GM21528 (cell line): ENCODE measurements around the gene PPP1R9B.

ENCODE experiments used
- ATAC-seq: cut with Tn5 transposase; IDR thresholded peaks from one replicate; pipeline ENCODE4 v1.9.1; 2021; ENCODE audit warnings: mild to moderate bottlenecking, moderate library complexity; ENCODE audit not compliant: unreplicated experiment, low FRiP score

Gene PPP1R9B

GRCh38 chr17:50111673-50112655 is 38.5 kb downstream of the PPP1R9B start:
- ATAC-seq, result no peak

- no peak for ATAC-seq
Observed at GRCh38 chr17:50110591-50111349, 39.7 kb downstream of the PPP1R9B start.

- ATAC-seq, result no peak
Observed at GRCh38 chr17:50109785-50110184, 40.7 kb downstream of the PPP1R9B start.

- ATAC-seq, result no peak
Observed at GRCh38 chr17:50109207-50109606, 41.3 kb downstream of the PPP1R9B start.

GRCh38 chr17:50108556-50108955 is 41.9 kb downstream of the PPP1R9B start:
- ATAC-seq, result no peak

- no peak for ATAC-seq
Observed at GRCh38 chr17:50107790-50108414, 42.6 kb downstream of the PPP1R9B start.

- no peak for ATAC-seq
Observed at GRCh38 chr17:50106393-50107131, 43.9 kb downstream of the PPP1R9B start.

- no peak for ATAC-seq
Observed at GRCh38 chr17:50105811-50106210, 44.7 kb downstream of the PPP1R9B start.

- ATAC-seq, result no peak
Observed at GRCh38 chr17:50103941-50104340, 46.5 kb downstream of the PPP1R9B start.

GRCh38 chr17:50103252-50103651 is 47.2 kb downstream of the PPP1R9B start:
- ATAC-seq, result no peak

- ATAC-seq, result no peak
Observed at GRCh38 chr17:50102164-50102991, 48.1 kb downstream of the PPP1R9B start.

- ATAC-seq, result no peak
Observed at GRCh38 chr17:50101346-50102163, 48.9 kb downstream of the PPP1R9B start.

- no peak for ATAC-seq
Observed at GRCh38 chr17:50100921-50101345, 49.5 kb downstream of the PPP1R9B start.

GRCh38 chr17:50100480-50100883 is 50.0 kb downstream of the PPP1R9B start:
- ATAC-seq, result no peak

GRCh38 chr17:50099003-50099402 is 51.5 kb downstream of the PPP1R9B start:
- no peak for ATAC-seq

- no peak for ATAC-seq
Observed at GRCh38 chr17:50098583-50098982, 51.9 kb downstream of the PPP1R9B start.

- no peak for ATAC-seq
Observed at GRCh38 chr17:50097926-50098325, 52.6 kb downstream of the PPP1R9B start.

- no peak for ATAC-seq
Observed at GRCh38 chr17:50097455-50097854, 53.0 kb downstream of the PPP1R9B start.

- ATAC-seq, result no peak
Observed at GRCh38 chr17:50096758-50097157, 53.7 kb downstream of the PPP1R9B start.
